ENCODE data around the gene NTM. TPM values are rescaled to one million over a fixed set of nuclear protein-coding genes. Genes with fewer than 3 reads are reported as not detected.

Gene NTM
- total RNA-seq, 1 experiment from 2014 or later = 8.6 TPM

DNA sequence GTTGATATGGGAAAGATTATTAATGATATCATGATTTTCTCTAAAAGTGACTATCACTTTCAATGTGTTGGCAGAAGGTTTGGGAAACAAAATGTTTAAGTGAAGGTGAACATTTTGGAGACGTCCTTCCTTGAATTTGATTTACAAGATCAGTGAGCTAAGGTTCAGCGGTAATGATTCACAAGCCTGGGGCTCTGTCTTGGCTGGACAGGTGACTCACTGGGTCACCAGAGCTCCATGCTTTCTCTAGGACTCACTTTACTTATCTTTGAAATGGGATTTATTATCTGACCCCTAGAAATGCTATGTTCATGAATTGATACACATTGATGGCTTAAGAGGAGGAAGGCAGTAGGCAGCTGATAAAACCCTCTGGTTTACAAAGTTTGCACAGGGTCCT, 437.5 kb downstream of the NTM start:
- H3K4me1 ChIP-seq (ENCODE audit: insufficient read depth, low read length, poor library complexity, severe bottlenecking) = peaks cover 31% of the 10 kb centered on the region
- H3K27ac ChIP-seq (ENCODE audit: low read depth, low read length, poor library complexity, severe bottlenecking) = no peak overlapping the region
- intact Hi-C loops (cut with micrococcal nuclease; ENCODE audit: unreplicated experiment) = no loop called here
- H3K36me3 ChIP-seq (ENCODE audit: insufficient read depth, low read length, poor library complexity, severe bottlenecking) = no peaks in the 10 kb centered on the region
- no peak overlapping the region for H3K4me3 ChIP-seq (ENCODE audit: low read depth, low read length, poor library complexity, severe bottlenecking)
- H3K27me3 ChIP-seq (replicated peaks; ENCODE audit: insufficient read depth, low read depth, low read length, poor library complexity) = peaks cover 78% of the 10 kb centered on the region
- H3K9me3 ChIP-seq (ENCODE audit: low read depth, low read length, poor library complexity, severe bottlenecking) = no peaks in the 10 kb centered on the region
- POLR2A ChIA-PET (ENCODE audit: low non-redundant PET) = no interaction called here
- DNase-seq (ENCODE audit: low spot score) = no peak
- CTCF ChIA-PET = no interaction called here
- BruUV-seq (replicated peaks) = no TSS peak
- no peak for TF ChIP-seq EZH2 (IDR thresholded peaks at IDR 0.05; ENCODE audit: borderline replicate concordance, low read depth, low read length, poor library complexity, severe bottlenecking)
- TF ChIP-seq CTCF (conservative IDR thresholded peaks at IDR 0.05; ENCODE audit: low read depth, low read length) = no peak

DNA sequence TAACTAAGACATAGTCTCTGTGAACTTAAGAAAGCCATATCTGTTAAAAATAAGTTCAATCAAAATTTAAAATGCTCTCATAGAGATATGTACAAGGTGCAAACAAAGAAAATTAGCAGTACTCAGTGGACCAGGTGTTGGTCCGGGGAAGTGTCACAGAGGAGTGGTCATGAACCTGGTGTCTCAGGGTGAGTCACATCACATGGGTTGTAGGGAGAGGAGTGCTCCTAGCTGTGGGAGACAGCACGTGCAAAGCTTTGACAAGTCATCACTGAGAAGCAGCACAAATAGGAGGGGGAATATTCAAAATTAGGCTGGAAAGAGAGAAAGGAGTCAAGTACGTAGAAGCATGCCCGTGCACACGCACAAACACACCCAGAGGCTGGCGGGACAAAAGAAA, 438.1 kb downstream of the NTM start:
- TF ChIP-seq EZH2 (IDR thresholded peaks at IDR 0.05; ENCODE audit: borderline replicate concordance, low read depth, low read length, poor library complexity, severe bottlenecking) = no peak
- TF ChIP-seq CTCF (conservative IDR thresholded peaks at IDR 0.05; ENCODE audit: low read depth, low read length) = no peak
- ChIA-PET CTCF (no interaction called here), POLR2A (ENCODE audit: low non-redundant PET) (interaction anchor here (0.7 kb wide), 1 partner anchor 28 kb away, joined by 3 read pairs; no protein-coding TSS in a partner anchor)
- peaks cover 31% of the 10 kb centered on the region for H3K4me1 ChIP-seq (ENCODE audit: insufficient read depth, low read length, poor library complexity, severe bottlenecking)
- H3K36me3 ChIP-seq (ENCODE audit: insufficient read depth, low read length, poor library complexity, severe bottlenecking) = no peaks in the 10 kb centered on the region
- no peak overlapping the region for H3K27ac ChIP-seq (ENCODE audit: low read depth, low read length, poor library complexity, severe bottlenecking)
- H3K4me3 ChIP-seq (ENCODE audit: low read depth, low read length, poor library complexity, severe bottlenecking) = no peak overlapping the region
- no peak for DNase-seq (ENCODE audit: low spot score)
- BruUV-seq (replicated peaks) = no TSS peak
- no peaks in the 10 kb centered on the region for H3K9me3 ChIP-seq (ENCODE audit: low read depth, low read length, poor library complexity, severe bottlenecking)
- intact Hi-C loops (cut with micrococcal nuclease; ENCODE audit: unreplicated experiment) = no loop called here
- H3K27me3 ChIP-seq (replicated peaks; ENCODE audit: insufficient read depth, low read depth, low read length, poor library complexity) = peaks cover 73% of the 10 kb centered on the region

DNA sequence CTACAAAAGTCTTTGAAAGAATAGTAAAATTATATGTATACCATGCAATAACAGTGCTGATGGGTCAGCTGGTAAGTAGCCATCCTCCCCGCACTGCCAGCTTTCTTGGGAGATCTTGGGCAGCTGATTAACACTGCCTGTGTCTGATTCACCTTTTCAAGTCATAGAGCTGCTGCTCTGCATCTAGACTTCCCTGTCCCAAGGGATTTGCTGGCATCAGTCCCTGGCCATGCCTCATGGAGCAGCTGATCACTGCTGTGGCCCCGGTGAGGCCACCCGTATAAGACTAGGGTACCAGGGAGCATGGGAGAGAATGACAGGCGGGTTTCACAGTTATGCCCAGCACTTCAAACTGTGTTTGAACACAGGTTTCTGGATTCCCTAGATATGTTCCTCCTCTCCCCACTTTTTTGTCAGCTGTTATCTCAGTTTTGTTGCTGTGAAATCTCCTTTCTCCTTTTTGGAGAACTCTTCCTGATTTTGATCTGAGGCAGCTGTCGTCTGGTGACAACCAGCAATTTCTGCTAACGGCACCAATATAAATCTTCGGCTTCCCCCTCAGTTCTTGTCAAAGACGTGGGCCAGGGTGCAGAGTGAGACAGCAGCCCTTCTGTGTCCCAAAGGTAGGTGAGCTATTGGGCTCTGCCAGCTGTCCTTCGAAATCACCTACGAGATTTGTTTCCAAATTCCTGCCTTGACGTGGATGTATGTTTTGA, 438.9 kb downstream of the NTM start:
- ChIA-PET POLR2A (ENCODE audit: low non-redundant PET) (interaction anchor here (0.7 kb wide), 1 partner anchor 27 kb away, joined by 3 read pairs; no protein-coding TSS in a partner anchor), CTCF (no interaction called here)
- Histone ChIP-seq H3K4me1 (ENCODE audit: insufficient read depth, low read length, poor library complexity, severe bottlenecking) (peaks cover 38% of the 10 kb centered on the region), H3K9me3 (ENCODE audit: low read depth, low read length, poor library complexity, severe bottlenecking) (no peaks in the 10 kb centered on the region), H3K27me3 (replicated peaks; ENCODE audit: insufficient read depth, low read depth, low read length, poor library complexity) (peaks cover 64% of the 10 kb centered on the region), H3K4me3 (ENCODE audit: low read depth, low read length, poor library complexity, severe bottlenecking) (no peak overlapping the region), H3K36me3 (ENCODE audit: insufficient read depth, low read length, poor library complexity, severe bottlenecking) (no peaks in the 10 kb centered on the region), H3K27ac (ENCODE audit: low read depth, low read length, poor library complexity, severe bottlenecking) (no peak overlapping the region)
- DNase-seq (ENCODE audit: low spot score) = peak; percentile 34
- intact Hi-C loops (cut with micrococcal nuclease; ENCODE audit: unreplicated experiment) = no loop called here
- BruUV-seq (replicated peaks) = no TSS peak
- TF ChIP-seq EZH2 (IDR thresholded peaks at IDR 0.05; ENCODE audit: borderline replicate concordance, low read depth, low read length, poor library complexity, severe bottlenecking) (no peak), CTCF (conservative IDR thresholded peaks at IDR 0.05; ENCODE audit: low read depth, low read length) (no peak)
